GM21825 (cell line): ENCODE measurements around the gene RAC2.
"Not testable (repeated sequence)": the region's sequence is repeated elsewhere in the genome, so short reads cannot be mapped to it uniquely, and the experiment has no call there.

Experiments
- ATAC-seq: cut with Tn5 transposase; IDR thresholded peaks from one replicate; pipeline ENCODE4 v1.9.1; 2021; ENCODE audit warnings: mild to moderate bottlenecking, moderate library complexity; ENCODE audit not compliant: unreplicated experiment

RAC2 gene

GRCh38 chr22:37256075-37256726 is 12.1 kb upstream of the RAC2 start:
- ATAC-seq, result no peak

GRCh38 chr22:37255558-37256006 is 11.5 kb upstream of the RAC2 start:
- no peak for ATAC-seq

GRCh38 chr22:37254867-37255233 is 10.8 kb upstream of the RAC2 start:
- no peak for ATAC-seq

DNA sequence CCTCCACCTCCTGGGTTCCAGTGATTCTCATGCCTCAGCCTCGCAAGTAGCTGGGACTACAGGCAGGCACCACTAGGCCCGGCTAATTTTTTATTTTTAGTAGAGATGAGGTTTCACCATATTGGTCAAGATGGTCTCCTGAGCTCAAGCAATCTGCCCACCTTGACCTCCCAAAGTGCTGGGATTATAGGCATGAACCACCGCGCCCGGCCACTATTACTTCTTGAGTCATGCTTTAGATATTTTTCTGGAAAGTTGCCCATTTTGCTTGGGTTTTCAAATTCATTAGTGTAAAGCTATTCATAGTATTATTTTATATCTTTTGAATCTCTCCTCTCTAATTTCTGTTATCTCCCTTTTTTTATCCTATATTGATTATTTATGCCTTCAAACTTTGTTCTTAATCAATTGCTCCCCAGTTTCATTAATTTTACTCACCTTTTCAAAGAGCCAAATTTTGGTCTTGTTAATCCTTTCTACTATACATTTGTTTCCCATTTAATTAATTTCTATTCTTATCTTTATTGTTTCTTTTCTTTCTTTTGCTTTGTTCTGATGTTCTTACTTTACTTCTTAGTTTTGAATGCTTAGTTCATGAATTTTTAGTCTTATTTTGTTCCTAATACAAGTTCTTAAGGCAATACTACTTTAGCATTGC is 10.3 kb upstream of the RAC2 start:
- ATAC-seq, result no peak

GRCh38 chr22:37253126-37253660 is 9.1 kb upstream of the RAC2 start:
- no peak for ATAC-seq

GRCh38 chr22:37251836-37252235 is 7.8 kb upstream of the RAC2 start:
- not testable (repeated sequence) for ATAC-seq

GRCh38 chr22:37249986-37250385 is 5.9 kb upstream of the RAC2 start:
- ATAC-seq, result no peak

GRCh38 chr22:37248251-37248650 is 4.2 kb upstream of the RAC2 start:
- ATAC-seq, result no peak

GRCh38 chr22:37245740-37246139 is 1.7 kb upstream of the RAC2 start:
- no peak for ATAC-seq

GRCh38 chr22:37244922-37245722 is 1.1 kb upstream of the RAC2 start:
- ATAC-seq, result peak; percentile 34

DNA sequence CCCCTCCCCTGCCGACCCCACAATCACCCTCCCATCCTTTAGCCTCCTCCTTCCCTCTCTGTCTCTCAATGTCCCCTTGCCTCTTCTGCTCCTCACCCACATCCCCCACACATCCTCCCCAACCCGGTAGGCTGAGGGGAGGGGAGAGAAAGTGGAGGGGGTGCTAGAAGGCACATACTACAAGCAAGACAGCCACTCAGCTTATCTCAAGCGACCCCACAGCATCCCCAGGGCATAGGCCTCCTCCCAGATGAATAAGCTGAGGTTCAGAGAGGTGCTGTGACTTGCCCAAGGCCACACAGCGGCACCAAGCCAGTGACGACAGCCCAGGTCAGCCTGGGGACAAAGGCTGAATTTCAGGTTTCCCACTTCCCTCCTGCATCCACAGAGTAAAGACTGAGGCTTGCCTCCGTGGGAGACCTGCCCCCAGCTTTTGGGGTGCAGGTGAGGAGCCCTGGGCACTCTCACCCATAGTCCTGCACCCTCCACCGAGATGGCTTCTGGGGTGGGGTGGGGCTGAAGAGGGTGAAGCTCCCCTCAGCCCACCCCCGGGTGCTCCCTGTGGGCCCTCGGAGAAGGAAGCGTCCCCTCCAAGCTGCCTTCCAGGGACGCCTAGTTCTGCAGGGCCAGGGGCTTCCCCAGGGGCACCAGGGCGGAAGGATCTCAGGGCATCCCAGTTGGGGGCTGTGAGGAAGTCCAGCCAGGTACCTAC is 511 bp downstream of the RAC2 start:
- peak; percentile 4 for ATAC-seq

GRCh38 chr22:37242395-37242918 is 1.6 kb downstream of the RAC2 start:
- peak; percentile 60 for ATAC-seq

GRCh38 chr22:37241351-37242142 is 2.5 kb downstream of the RAC2 start:
- ATAC-seq, result no peak

- ATAC-seq, result no peak
These were observed 3.1 kb downstream of the RAC2 start for GRCh38 chr22:37240941-37241320.

- no peak for ATAC-seq
These were observed 3.7 kb downstream of the RAC2 start for GRCh38 chr22:37240240-37240940.

DNA sequence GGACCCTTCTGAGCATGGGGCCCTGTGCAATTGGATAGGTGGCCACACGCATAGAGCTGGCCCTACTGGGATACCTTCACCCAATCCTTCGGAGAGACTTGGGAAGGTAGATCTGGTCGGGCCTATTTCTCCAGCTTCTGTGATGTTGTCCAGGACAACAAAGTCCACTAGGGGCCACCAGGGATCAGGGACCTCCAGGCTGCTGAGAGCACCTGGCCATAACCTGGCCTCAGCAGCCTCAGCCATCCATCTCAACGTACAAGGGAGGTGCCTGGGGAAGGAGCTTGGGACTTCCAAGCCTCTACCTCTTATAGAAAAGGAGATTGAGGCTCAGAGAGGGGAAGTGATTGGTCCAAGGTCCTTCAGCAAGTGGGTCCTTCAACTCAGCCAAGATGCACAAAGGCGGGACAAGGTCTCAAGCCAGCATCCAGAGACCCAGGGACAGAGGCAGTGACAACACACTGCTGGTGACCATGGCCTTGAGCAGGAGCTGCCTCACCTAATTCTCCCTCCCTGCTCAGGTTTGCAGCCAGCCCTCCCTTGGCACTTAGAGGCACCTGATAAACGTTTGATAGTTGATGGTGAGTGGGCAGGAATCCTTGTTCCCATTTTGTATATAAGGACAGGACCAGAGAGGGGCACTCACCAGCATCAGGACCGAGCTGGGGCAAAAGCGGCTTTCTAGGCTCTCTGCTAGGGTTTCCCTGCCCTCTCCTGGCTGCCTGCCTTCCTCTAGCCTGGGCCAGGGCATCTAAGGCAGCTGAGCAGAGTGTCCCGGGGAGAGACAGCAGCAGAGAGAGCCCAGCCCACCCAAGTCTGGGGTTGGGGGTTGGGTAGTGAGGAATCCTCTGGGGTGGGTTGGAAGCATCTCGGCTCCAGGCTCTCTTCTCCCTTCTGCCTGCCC is 4.5 kb downstream of the RAC2 start:
- no peak for ATAC-seq

DNA sequence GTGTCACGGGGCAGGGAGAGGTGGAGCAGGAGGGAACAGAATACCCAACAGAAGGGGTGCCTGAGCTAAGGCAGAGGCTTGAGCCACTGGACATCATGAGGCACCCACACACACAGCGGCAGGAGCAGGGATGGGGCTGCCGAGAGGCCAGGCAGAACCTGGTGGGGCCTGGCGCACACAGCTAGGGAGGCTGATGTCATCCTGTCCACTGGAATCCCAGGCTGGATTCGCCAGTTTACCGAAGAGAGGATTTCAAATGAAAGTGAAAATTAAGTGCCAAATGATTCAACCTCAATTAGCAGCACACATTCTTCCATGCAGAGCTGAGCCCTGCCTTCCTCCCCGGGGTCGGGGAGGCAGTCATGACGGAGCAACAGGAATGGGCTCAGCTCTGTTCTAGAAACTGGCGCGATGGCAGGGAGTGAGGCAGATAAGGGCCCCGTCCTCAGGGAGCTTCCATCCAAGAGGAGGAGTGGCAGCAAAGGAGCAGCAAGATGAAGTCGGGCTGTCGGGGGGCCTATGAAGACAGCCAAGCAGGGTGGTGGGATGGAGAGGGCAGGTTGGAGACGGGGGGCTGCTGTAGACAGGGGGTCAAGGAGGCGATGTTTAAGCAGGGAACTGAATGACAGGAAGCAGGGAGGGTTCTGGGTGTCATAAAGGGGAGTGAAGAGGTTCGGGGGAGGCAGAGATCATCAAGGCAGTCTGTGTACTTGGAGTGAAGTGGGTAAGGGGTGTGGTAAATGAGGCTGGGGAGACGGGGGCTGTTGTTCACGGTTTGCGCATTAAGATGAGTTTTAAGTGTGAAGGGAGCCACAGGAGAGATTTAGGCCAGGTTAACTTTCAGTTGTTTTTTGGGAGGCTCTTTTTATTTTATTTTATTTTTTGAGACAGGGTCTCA is 6.4 kb downstream of the RAC2 start:
- ATAC-seq, result no peak
